SK-N-SH (cell line): Measurements from ENCODE around the gene SND1. TPM values are rescaled to one million over a fixed set of nuclear protein-coding genes. Genes with fewer than 3 reads are reported as not detected.

ENCODE experiments used
- CTCF ChIA-PET: fragments of 300-600, 350-600 bp; formaldehyde crosslinking; extraction: SDS; loops from one replicate; lab custom pipeline; 2021; lab: Yijun Ruan, JAX
- POLR2A ChIA-PET: fragments of 350-600 bp; sonication (Branson Sonifier 250); formaldehyde crosslinking; extraction: SDS; loops from one replicate; lab custom pipeline; 2020; ENCODE audit warnings: antibody characterized with exemption, inconsistent platforms; lab: Yijun Ruan, JAX
- DNase-seq: peaks from one replicate; pipeline ENCODE4 v3.0.0; 2012
- H2AFZ ChIP-seq: fragments of 200-600 bp; sonication (generic); 2 replicates; pipeline ENCODE4 v1.8.1; 2016; ENCODE audit warnings: antibody characterized with exemption, mild to moderate bottlenecking, low read depth
- H3F3A ChIP-seq: fragments of 200-600 bp; sonication (generic); replicated peaks from 2 replicates; pipeline ENCODE3; 2016; ENCODE audit warnings: antibody characterized with exemption, mild to moderate bottlenecking; ENCODE audit not compliant: insufficient read depth
- H3K27ac ChIP-seq, 2 experiments: fragments of 200-500 bp in 1 of 2; fragments of 200-600 bp in 1 of 2; sonication (Bioruptor generic) in 1 of 2; sonication (generic), shearing (Covaris generic) in 1 of 2; 2 replicates each; pipeline versions ENCODE4 v1.5.1 to v1.6.1; 2014 to 2016; ENCODE audit warnings: low read depth in 2 of 2, inconsistent platforms in 1 of 2, low read length in 1 of 2, mild to moderate bottlenecking in 1 of 2, mixed read lengths in 1 of 2
- H3K27me3 ChIP-seq: fragments of 200-600 bp; sonication (generic), shearing (Covaris generic); 2 replicates; pipeline ENCODE4 v1.6.1; 2016; ENCODE audit warnings: mixed run types; ENCODE audit not compliant: insufficient read depth
- H3K36me3 ChIP-seq, 2 experiments: fragments of 200-500 bp in 1 of 2; fragments of 200-600 bp in 1 of 2; sonication (Bioruptor generic) in 1 of 2; sonication (generic) in 1 of 2; replicated peaks in 1 of 2; 2 replicates each; pipeline versions ENCODE3 to v1.5.1; 2014 to 2016; ENCODE audit warnings: low read length in 1 of 2, mild to moderate bottlenecking in 1 of 2; ENCODE audit not compliant: insufficient read depth in 2 of 2, control insufficient read depth in 1 of 2
- H3K4me1 ChIP-seq, 2 experiments: fragments of 200-500 bp in 1 of 2; fragments of 200-600 bp in 1 of 2; sonication (Bioruptor generic) in 1 of 2; sonication (generic), shearing (Covaris generic) in 1 of 2; 2 replicates each; pipeline versions ENCODE4 v1.5.1 to v1.6.1; 2014 to 2016; ENCODE audit warnings: low read depth in 1 of 2, low read length in 1 of 2, mixed run types in 1 of 2; ENCODE audit not compliant: insufficient read depth in 2 of 2, control insufficient read depth in 1 of 2
- H3K4me2 ChIP-seq: fragments of 200-600 bp; sonication (generic), shearing (Covaris generic); 2 replicates; pipeline ENCODE4 v1.6.1; 2017; ENCODE audit warnings: mixed run types
- H3K4me3 ChIP-seq, 2 experiments: fragments of 200-500 bp in 1 of 2; fragments of 200-600 bp in 1 of 2; sonication (Bioruptor generic) in 1 of 2; sonication (generic), shearing (Covaris generic) in 1 of 2; 2 replicates each; pipeline versions ENCODE4 v1.5.1 to v1.8.1; 2014 to 2016; ENCODE audit warnings: low read depth in 2 of 2, inconsistent platforms in 1 of 2, low read length in 1 of 2, mild to moderate bottlenecking in 1 of 2, mixed read lengths in 1 of 2, moderate library complexity in 1 of 2
- H3K79me2 ChIP-seq: fragments of 200-600 bp; sonication (generic); 2 replicates; pipeline ENCODE4 v1.8.1; 2017; ENCODE audit warnings: mild to moderate bottlenecking; ENCODE audit not compliant: insufficient read depth
- H3K9ac ChIP-seq: fragments of 200-600 bp; sonication (generic); 2 replicates; pipeline ENCODE4 v1.6.1; 2017; ENCODE audit warnings: mixed run types
- H3K9me2 ChIP-seq: fragments of 200-600 bp; sonication (generic); 2 replicates; pipeline ENCODE4 v1.6.1; 2017; ENCODE audit warnings: mixed run types
- H3K9me3 ChIP-seq: fragments of 200-600 bp; sonication (generic); 2 replicates; pipeline ENCODE4 v1.6.1; 2017; ENCODE audit warnings: mixed run types, mild to moderate bottlenecking, moderate library complexity
- H4K20me1 ChIP-seq: fragments of 200-600 bp; sonication (generic); 2 replicates; pipeline ENCODE4 v1.6.1; 2017; ENCODE audit warnings: mild to moderate bottlenecking, mixed run types; ENCODE audit not compliant: insufficient read depth
- ELF1 ChIP-seq: IDR thresholded peaks from 2 replicates; pipeline ENCODE4 v1.4.0; 2012
- EZH2phosphoT487 ChIP-seq: fragments of 200-600 bp; sonication (generic); IDR thresholded peaks from 2 replicates; pipeline ENCODE4 v1.6.1; 2017; ENCODE audit warnings: low read depth, mixed run types, mild to moderate bottlenecking, antibody characterized with exemption, moderate library complexity, borderline replicate concordance
- FOXM1 ChIP-seq: IDR thresholded peaks from 2 replicates; pipeline ENCODE4 v1.4.0; 2012; ENCODE audit warnings: low read depth, mild to moderate bottlenecking
- GABPA ChIP-seq: IDR thresholded peaks from 2 replicates; pipeline ENCODE4 v1.4.0; 2012; ENCODE audit warnings: low read depth, mild to moderate bottlenecking
- GATA2 ChIP-seq: sonication (generic); formaldehyde crosslinking; IDR thresholded peaks from 2 replicates; pipeline ENCODE4 v1.5.0; 2020; ENCODE audit warnings: mild to moderate bottlenecking, missing genetic modification reagents
- IRF3 ChIP-seq: fragments of 150-350 bp; IDR thresholded peaks from 2 replicates; pipeline ENCODE4 v1.6.1; 2016; ENCODE audit warnings: mild to moderate bottlenecking, low read depth, low read length
- JUND ChIP-seq: IDR thresholded peaks from 2 replicates; pipeline ENCODE4 v1.4.0; 2012
- MAX ChIP-seq: IDR thresholded peaks from 2 replicates; pipeline ENCODE4 v1.4.0; 2012; ENCODE audit warnings: low read depth
- MEF2A ChIP-seq: IDR thresholded peaks from 2 replicates; pipeline ENCODE4 v1.4.0; 2012; ENCODE audit warnings: low read depth, borderline replicate concordance
- MXI1 ChIP-seq: IDR thresholded peaks from 2 replicates; pipeline ENCODE4 v1.6.1; 2012; ENCODE audit warnings: mild to moderate bottlenecking, low read depth, low read length, improper control_type of control experiment
- NFIC ChIP-seq: IDR thresholded peaks from 2 replicates; pipeline ENCODE4 v1.4.0; 2012; ENCODE audit warnings: borderline replicate concordance
- PBX3 ChIP-seq: IDR thresholded peaks from 2 replicates; pipeline ENCODE4; 2012
- POLR2AphosphoS5 ChIP-seq: IDR thresholded peaks from 2 replicates; pipeline ENCODE4 v1.6.1; 2012; ENCODE audit warnings: low read depth, low read length
- RCOR1 ChIP-seq: fragments of 150-350 bp; IDR thresholded peaks from 2 replicates; pipeline ENCODE4 v1.6.1; 2017; ENCODE audit warnings: antibody characterized with exemption, low read length
- REST ChIP-seq: IDR thresholded peaks from 2 replicates; pipeline ENCODE4 v1.6.1; 2012; ENCODE audit warnings: mild to moderate bottlenecking, low read depth, low read length, moderate library complexity
- RFX5 ChIP-seq: IDR thresholded peaks from 2 replicates; pipeline ENCODE4 v1.6.1; 2012; ENCODE audit warnings: mild to moderate bottlenecking, improper control_type of control experiment, low read length
- SMC3 ChIP-seq: IDR thresholded peaks from 2 replicates; pipeline ENCODE4 v1.6.1; 2012; ENCODE audit warnings: low read depth, low read length, improper control_type of control experiment
- TAF1 ChIP-seq: IDR thresholded peaks from 2 replicates; pipeline ENCODE4 v1.6.1; 2012; ENCODE audit warnings: low read depth, mild to moderate bottlenecking, low read length, moderate library complexity, borderline replicate concordance
- TCF12 ChIP-seq: IDR thresholded peaks from 2 replicates; pipeline ENCODE4 v1.4.0; 2012
- USF2 ChIP-seq: fragments of 150-350 bp; IDR thresholded peaks from 2 replicates; pipeline ENCODE4 v1.6.1; 2017; ENCODE audit warnings: antibody characterized with exemption, low read length, low read depth, borderline replicate concordance
- WGBS: methylation state at CpG from one replicate; pipeline ENCODE4 v1.1.6; 2017; ENCODE audit warnings: low lambda C conversion rate; 5-methylcytosine and 5-hydroxymethylcytosine counted together
- polyA plus RNA-seq, 3 experiments: library from polyadenylated mRNA; depleted of rRNA; stranded (reverse); fragments of >200 nt; gene quantifications; 2 replicates each; pipeline ENCODE4 v1.2.3, GENCODE V29; 2012

SND1 gene
- polyA plus RNA-seq, 1 of the 3 experiments (the other 2 are of a cell fraction): 165 TPM

- Histone ChIP-seq H3K27me3 (no peaks in the 10 kb centered on the region), H3K4me3 (no peak overlapping the region), H2AFZ (no peak overlapping the region), H3K9me2 (no peaks in the 10 kb centered on the region), H3K9ac (no peak overlapping the region), H3K79me2 (peaks cover 17% of the 10 kb centered on the region; the same call in 1 of the 2 replicates), H3K36me3 (peaks cover 21 to 26% of the 10 kb centered on the region in 2 experiments), H3F3A (no peaks in the 10 kb centered on the region), H4K20me1 (peaks cover 3% of the 10 kb centered on the region; the same call in 1 of the 2 replicates), H3K4me2 (no peak overlapping the region), H3K9me3 (no peaks in the 10 kb centered on the region), H3K27ac (no peak overlapping the region), H3K4me1 (peaks cover 0 to 19% of the 10 kb centered on the region in 2 experiments; a peak in 1 of 4 replicates)
- 95% methylated on average over 4 of the region's 4 CpGs for WGBS
- TF ChIP-seq FOXM1 (no peak), GATA2 (no peak), TCF12 (no peak), POLR2AphosphoS5 (no peak), NFIC (no peak), SMC3 (no peak), TAF1 (no peak), PBX3 (no peak), REST (no peak), RCOR1 (no peak), MEF2A (no peak), GABPA (no peak), EZH2phosphoT487 (no peak), USF2 (no peak), MAX (no peak), ELF1 (no peak), RFX5 (no peak), JUND (no peak), MXI1 (no peak), IRF3 (no peak)
- no peak for DNase-seq
- ChIA-PET POLR2A (no interaction called here), CTCF (interaction anchor here (1.0 to 2.3 kb wide), 2 partner anchors 249 to 252 kb away, joined by 3 to 10 read pairs; no protein-coding TSS in a partner anchor)
Observed at GRCh38 chr7:127959770-127960169, 307.8 kb downstream of the SND1 start.
